Prostate gland (tissue), 2 donors: ENCODE measurements around the gene NINL.

Source experiments
- CTCF ChIP-seq, 4 experiments: fragments of 200-600 bp in 2 of 4; fragments of 450-650 bp in 2 of 4; sonication (generic) in 2 of 4; IDR thresholded peaks; 1 replicate in 3 of 4; 2 replicates in 1 of 4; pipeline ENCODE4 v1.5.1; 2016 to 2019; ENCODE audit warnings: antibody characterized with exemption in 4 of 4, mild to moderate bottlenecking in 2 of 4, moderate library complexity in 2 of 4
- POLR2AphosphoS5 ChIP-seq: sonication (generic); formaldehyde crosslinking; IDR thresholded peaks from one replicate; pipeline ENCODE4 v1.6.1; 2017; ENCODE audit warnings: antibody characterized with exemption

- TF ChIP-seq CTCF (IDR thresholded peaks at IDR 0.05) (no peak), POLR2AphosphoS5 (no peak)
Observed at GRCh38 chr20:25529295-25529951, 55.9 kb downstream of the NINL start.
